Karpas-422 (cell line): ENCODE results near the gene ISCU. TPM values are rescaled to one million over a fixed set of nuclear protein-coding genes. Genes with fewer than 3 reads are reported as not detected.

Source experiments
- DNase-seq: peaks from one replicate; pipeline ENCODE4 v3.0.0-alpha.2; 2015
- H2AFZ ChIP-seq: fragments of 200-600 bp; sonication (generic); 2 replicates; pipeline ENCODE4 v1.6.1; 2014; ENCODE audit warnings: antibody characterized with exemption, low read length, mixed read lengths
- H3K27ac ChIP-seq: fragments of 200-600 bp; sonication (generic); 2 replicates; pipeline ENCODE4 v1.5.1; 2014; ENCODE audit warnings: mild to moderate bottlenecking, low read length, moderate library complexity
- H3K27me3 ChIP-seq: fragments of 200-600 bp; sonication (generic); 2 replicates; pipeline ENCODE4 v1.6.1; 2014; ENCODE audit warnings: low read length, mixed read lengths
- H3K36me3 ChIP-seq: fragments of 200-600 bp; sonication (generic); 2 replicates; pipeline ENCODE4 v1.6.1; 2014; ENCODE audit warnings: low read length, mixed read lengths; ENCODE audit not compliant: insufficient read depth
- H3K4me1 ChIP-seq: fragments of 200-600 bp; sonication (generic); 2 replicates; pipeline ENCODE4 v1.6.1; 2014; ENCODE audit warnings: mild to moderate bottlenecking, low read length, mixed read lengths
- H3K4me2 ChIP-seq: fragments of 200-600 bp; sonication (generic); 2 replicates; pipeline ENCODE4 v1.6.1; 2014; ENCODE audit warnings: low read length, low read depth, mild to moderate bottlenecking; ENCODE audit not compliant: poor library complexity, severe bottlenecking
- H3K4me3 ChIP-seq: fragments of 200-600 bp; sonication (generic); 2 replicates; pipeline ENCODE4 v1.5.1; 2014; ENCODE audit warnings: mild to moderate bottlenecking, antibody characterized with exemption, low read length, mixed read lengths
- H3K79me2 ChIP-seq: fragments of 200-600 bp; sonication (generic); 2 replicates; pipeline ENCODE4 v1.6.1; 2014; ENCODE audit warnings: mild to moderate bottlenecking, low read length, mixed read lengths
- H3K9ac ChIP-seq: fragments of 200-600 bp; sonication (generic); 2 replicates; pipeline ENCODE4 v1.6.0; 2014; ENCODE audit warnings: low read length
- H3K9me2 ChIP-seq: fragments of 200-600 bp; sonication (generic), shearing (Covaris generic); replicated peaks from 2 replicates; pipeline ENCODE4 v1.6.0; 2014; ENCODE audit warnings: mild to moderate bottlenecking, low read length, moderate library complexity; ENCODE audit not compliant: insufficient read depth
- H3K9me3 ChIP-seq: fragments of 300-700, 200-600 bp; sonication (generic); 2 replicates; pipeline ENCODE4 v1.6.1; 2014; ENCODE audit warnings: low read length, mixed read lengths
- H4K20me1 ChIP-seq: fragments of 200-600 bp; sonication (generic); 2 replicates; pipeline ENCODE4 v1.6.1; 2014; ENCODE audit warnings: mild to moderate bottlenecking, antibody characterized with exemption, low read length, low read depth; ENCODE audit not compliant: insufficient read depth
- total RNA-seq: library from RNA; depleted of rRNA; stranded (reverse); fragments of >200 nt; shearing (Covaris generic); gene quantifications from 2 replicates; pipeline ENCODE4 v1.2.3, GENCODE V29; 2014; ENCODE audit warnings: low replicate concordance

Gene ISCU
- total RNA-seq, 1 experiment from 2014 or later = 102 TPM

GRCh38 chr12:108597559-108598471 lies 35.4 kb downstream of the ISCU start, which contains the start of gene TMEM119:
TMEM119 (minus strand) TSS chr12:108598084; CDS start chr12:108592383, 5,701 bp downstream.
- Histone ChIP-seq H3K4me2 (no peak within 1 kb of the TSS), H4K20me1 (no peaks in the 10 kb centered on the region), H3K79me2 (no peaks in the 10 kb centered on the region), H3K9me2 (no peaks in the 10 kb centered on the region), H3K4me1 (no peaks in the 10 kb centered on the region), H3K9me3 (no peaks in the 10 kb centered on the region), H3K9ac (no peak within 1 kb of the TSS), H3K27ac (no peak within 1 kb of the TSS), H3K4me3 (no peak within 1 kb of the TSS), H2AFZ (no peak within 1 kb of the TSS), H3K36me3 (no peaks in the 10 kb centered on the region), H3K27me3 (no peaks in the 10 kb centered on the region)
- DNase-seq = no peak

- no peak overlapping the region for H3K4me2 ChIP-seq
- DNase-seq = no peak
These were observed 36.3 kb downstream of the ISCU start for GRCh38 chr12:108598553-108599250.

GRCh38 chr12:108599541-108599940 lies 37.1 kb downstream of the ISCU start:
- Histone ChIP-seq H4K20me1 (no peaks in the 10 kb centered on the region), H3K79me2 (no peaks in the 10 kb centered on the region), H3K9ac (no peak overlapping the region), H3K4me1 (no peaks in the 10 kb centered on the region), H3K4me3 (no peak overlapping the region), H3K36me3 (no peaks in the 10 kb centered on the region), H3K4me2 (no peak overlapping the region), H3K9me3 (no peaks in the 10 kb centered on the region), H3K9me2 (no peaks in the 10 kb centered on the region), H3K27ac (no peak overlapping the region), H3K27me3 (no peaks in the 10 kb centered on the region), H2AFZ (no peak overlapping the region)
- no peak for DNase-seq

More at GRCh38 chr12:108598553-108599250, 36.3 kb downstream of the ISCU start:
- H3K9ac ChIP-seq = no peak overlapping the region
- H3K79me2 ChIP-seq = no peaks in the 10 kb centered on the region
- no peaks in the 10 kb centered on the region for H3K9me3 ChIP-seq
- H3K4me3 ChIP-seq = no peak overlapping the region
- H3K9me2 ChIP-seq = no peaks in the 10 kb centered on the region
- no peak overlapping the region for H2AFZ ChIP-seq
- no peaks in the 10 kb centered on the region for H4K20me1 ChIP-seq
- H3K4me1 ChIP-seq = no peaks in the 10 kb centered on the region
- no peaks in the 10 kb centered on the region for H3K27me3 ChIP-seq
- no peaks in the 10 kb centered on the region for H3K36me3 ChIP-seq
- H3K27ac ChIP-seq = no peak overlapping the region

GRCh38 chr12:108599948-108600701 lies 37.7 kb downstream of the ISCU start:
- no peaks in the 10 kb centered on the region for H3K4me1 ChIP-seq
- no peak overlapping the region for H3K4me2 ChIP-seq
- no peak overlapping the region for H3K27ac ChIP-seq
- DNase-seq = no peak
- no peaks in the 10 kb centered on the region for H3K9me2 ChIP-seq
- H3K9ac ChIP-seq = no peak overlapping the region
- H3K36me3 ChIP-seq = no peaks in the 10 kb centered on the region
- H3K9me3 ChIP-seq = no peaks in the 10 kb centered on the region
- H2AFZ ChIP-seq = no peak overlapping the region
- no peak overlapping the region for H3K4me3 ChIP-seq
- H3K27me3 ChIP-seq = no peaks in the 10 kb centered on the region
- no peaks in the 10 kb centered on the region for H4K20me1 ChIP-seq
- H3K79me2 ChIP-seq = no peaks in the 10 kb centered on the region

DNA sequence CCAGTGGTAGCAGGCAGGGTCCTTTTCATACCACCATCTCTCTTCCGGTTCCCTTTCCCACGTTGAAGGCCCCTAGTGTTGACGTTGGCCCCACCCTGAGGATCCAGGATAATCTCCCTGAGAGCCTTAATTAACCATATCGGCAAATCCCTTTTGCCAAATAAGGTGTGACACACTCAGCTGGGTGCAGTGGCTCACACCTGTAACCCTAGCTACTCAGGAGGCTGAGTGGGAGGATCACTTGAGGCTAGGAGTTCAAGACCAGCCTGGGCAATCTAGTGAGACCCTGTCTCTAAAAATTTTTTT lies 38.3 kb downstream of the ISCU start:
- no peaks in the 10 kb centered on the region for H3K27me3 ChIP-seq
- no peak overlapping the region for H3K4me2 ChIP-seq
- no peaks in the 10 kb centered on the region for H3K79me2 ChIP-seq
- H2AFZ ChIP-seq = no peak overlapping the region
- DNase-seq = no peak
- H3K4me3 ChIP-seq = no peak overlapping the region
- H3K9me3 ChIP-seq = no peaks in the 10 kb centered on the region
- no peak overlapping the region for H3K9ac ChIP-seq
- H3K27ac ChIP-seq = no peak overlapping the region
- no peaks in the 10 kb centered on the region for H4K20me1 ChIP-seq
- H3K36me3 ChIP-seq = no peaks in the 10 kb centered on the region
- no peaks in the 10 kb centered on the region for H3K9me2 ChIP-seq
- H3K4me1 ChIP-seq = no peaks in the 10 kb centered on the region

GRCh38 chr12:108602209-108602705 lies 39.9 kb downstream of the ISCU start:
- no peaks in the 10 kb centered on the region for H3K79me2 ChIP-seq
- H3K9me3 ChIP-seq = no peaks in the 10 kb centered on the region
- no peak overlapping the region for H3K4me2 ChIP-seq
- H3K4me3 ChIP-seq = no peak overlapping the region
- H3K9ac ChIP-seq = no peak overlapping the region
- H4K20me1 ChIP-seq = no peaks in the 10 kb centered on the region
- no peak for DNase-seq
- no peaks in the 10 kb centered on the region for H3K4me1 ChIP-seq
- H3K9me2 ChIP-seq = no peaks in the 10 kb centered on the region
- H3K27ac ChIP-seq = no peak overlapping the region
- H3K27me3 ChIP-seq = no peaks in the 10 kb centered on the region
- no peak overlapping the region for H2AFZ ChIP-seq
- H3K36me3 ChIP-seq = no peaks in the 10 kb centered on the region

- no peaks in the 10 kb centered on the region for H3K9me2 ChIP-seq
- no peak overlapping the region for H2AFZ ChIP-seq
- H3K4me1 ChIP-seq = no peaks in the 10 kb centered on the region
- no peak overlapping the region for H3K9ac ChIP-seq
- H3K4me2 ChIP-seq = no peak overlapping the region
- H3K9me3 ChIP-seq = no peaks in the 10 kb centered on the region
- no peaks in the 10 kb centered on the region for H3K79me2 ChIP-seq
- H3K27ac ChIP-seq = no peak overlapping the region
- no peaks in the 10 kb centered on the region for H3K27me3 ChIP-seq
- no peaks in the 10 kb centered on the region for H4K20me1 ChIP-seq
- no peak for DNase-seq
- H3K4me3 ChIP-seq = no peak overlapping the region
- no peaks in the 10 kb centered on the region for H3K36me3 ChIP-seq
These were observed 40.7 kb downstream of the ISCU start for GRCh38 chr12:108602976-108603704.
